ENCODE measurements around the gene A1CF.

DNA sequence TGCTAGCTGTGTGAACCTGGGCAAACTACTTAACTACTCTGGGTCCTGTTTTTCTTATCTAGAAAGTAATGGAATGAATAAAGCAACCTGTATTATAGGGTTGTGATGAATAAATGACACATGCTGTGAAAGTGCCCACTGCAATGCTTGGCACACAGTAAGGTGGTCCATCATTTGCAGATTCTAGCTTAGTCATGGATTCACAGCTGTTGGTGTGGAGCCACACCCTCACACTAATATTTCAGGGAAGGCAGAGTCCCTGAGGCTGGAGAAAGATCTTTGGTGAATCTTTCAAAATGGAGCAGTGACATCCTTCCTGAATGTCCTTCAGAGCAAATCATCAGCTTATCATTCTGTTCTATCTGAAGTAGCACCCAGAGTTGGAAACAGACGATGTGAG is 60.6 kb downstream of the A1CF start:
- TF ChIP-seq CTCF (IDR thresholded peaks at IDR 0.05) = no peak
- TF ChIP-seq EP300 (IDR thresholded peaks at IDR 0.05) = no peak
- no peak for TF ChIP-seq MYC (IDR thresholded peaks at IDR 0.05; ENCODE audit: borderline replicate concordance, low read length)
- TF ChIP-seq, protein P1, sequence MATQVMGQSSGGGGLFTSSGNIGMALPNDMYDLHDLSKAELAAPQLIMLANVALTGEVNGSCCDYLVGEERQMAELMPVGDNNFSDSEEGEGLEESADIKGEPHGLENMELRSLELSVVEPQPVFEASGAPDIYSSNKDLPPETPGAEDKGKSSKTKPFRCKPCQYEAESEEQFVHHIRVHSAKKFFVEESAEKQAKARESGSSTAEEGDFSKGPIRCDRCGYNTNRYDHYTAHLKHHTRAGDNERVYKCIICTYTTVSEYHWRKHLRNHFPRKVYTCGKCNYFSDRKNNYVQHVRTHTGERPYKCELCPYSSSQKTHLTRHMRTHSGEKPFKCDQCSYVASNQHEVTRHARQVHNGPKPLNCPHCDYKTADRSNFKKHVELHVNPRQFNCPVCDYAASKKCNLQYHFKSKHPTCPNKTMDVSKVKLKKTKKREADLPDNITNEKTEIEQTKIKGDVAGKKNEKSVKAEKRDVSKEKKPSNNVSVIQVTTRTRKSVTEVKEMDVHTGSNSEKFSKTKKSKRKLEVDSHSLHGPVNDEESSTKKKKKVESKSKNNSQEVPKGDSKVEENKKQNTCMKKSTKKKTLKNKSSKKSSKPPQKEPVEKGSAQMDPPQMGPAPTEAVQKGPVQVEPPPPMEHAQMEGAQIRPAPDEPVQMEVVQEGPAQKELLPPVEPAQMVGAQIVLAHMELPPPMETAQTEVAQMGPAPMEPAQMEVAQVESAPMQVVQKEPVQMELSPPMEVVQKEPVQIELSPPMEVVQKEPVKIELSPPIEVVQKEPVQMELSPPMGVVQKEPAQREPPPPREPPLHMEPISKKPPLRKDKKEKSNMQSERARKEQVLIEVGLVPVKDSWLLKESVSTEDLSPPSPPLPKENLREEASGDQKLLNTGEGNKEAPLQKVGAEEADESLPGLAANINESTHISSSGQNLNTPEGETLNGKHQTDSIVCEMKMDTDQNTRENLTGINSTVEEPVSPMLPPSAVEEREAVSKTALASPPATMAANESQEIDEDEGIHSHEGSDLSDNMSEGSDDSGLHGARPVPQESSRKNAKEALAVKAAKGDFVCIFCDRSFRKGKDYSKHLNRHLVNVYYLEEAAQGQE (IDR thresholded peaks at IDR 0.05) = no peak
- TF ChIP-seq POLR2A (IDR thresholded peaks at IDR 0.05; ENCODE audit: low read length) = no peak
- TF ChIP-seq ZSCAN20 (CRISPR knock-in tag; IDR thresholded peaks at IDR 0.05) = no peak
- no peak for TF ChIP-seq RNF2 (IDR thresholded peaks at IDR 0.05; ENCODE audit: borderline replicate concordance, low read depth)
- no peak for TF ChIP-seq MAFK (IDR thresholded peaks at IDR 0.05; ENCODE audit: partially characterized antibody)
- no peak for TF ChIP-seq ESRRA (IDR thresholded peaks at IDR 0.05; ENCODE audit: borderline replicate concordance, low read length)
- TF ChIP-seq HEYL (CRISPR knock-in tag; IDR thresholded peaks at IDR 0.05) = no peak
- TF ChIP-seq KDM1A (IDR thresholded peaks at IDR 0.05; ENCODE audit: low read depth) = no peak
- TF ChIP-seq KDM5A (IDR thresholded peaks at IDR 0.05) = no peak
- TF ChIP-seq PHF8 (IDR thresholded peaks at IDR 0.05; ENCODE audit: borderline replicate concordance, low read depth) = no peak
- no peak for TF ChIP-seq JUN (IDR thresholded peaks at IDR 0.05)
